H1 (cell line): ENCODE measurements around the gene EFR3B. TPM values are rescaled to one million over a fixed set of nuclear protein-coding genes. Genes with fewer than 3 reads are reported as not detected.

Experiments used
- CTCF ChIA-PET: fragments of 300-600 bp; sonication (Branson Sonifier 250); formaldehyde crosslinking; loops from one replicate; lab custom pipeline; 2021; ENCODE audit not compliant: partially characterized antibody; lab: Charles Lee
- POLR2A ChIA-PET: fragments of 300-600 bp; sonication (Branson Sonifier 250); formaldehyde crosslinking; loops from one replicate; lab custom pipeline; 2021; ENCODE audit warnings: inconsistent platforms; ENCODE audit not compliant: partially characterized antibody; lab: Charles Lee
- DNase-seq, 2 experiments: peaks; one replicate each; pipeline versions ENCODE4 v3.0.0 to v3.0.0-alpha.2; 2010 to 2022; ENCODE audit warnings: low spot score in 2 of 2, low read depth in 1 of 2, mixed read lengths in 1 of 2
- FAIRE-seq: peaks from 2 replicates; lab custom pipeline; 2011; peaks lifted over from hg19 to GRCh38; lab: Jason Lieb, UNC
- H2AFZ ChIP-seq: 2 replicates; pipeline ENCODE4 v1.8.1; 2012; ENCODE audit warnings: low read length, inconsistent platforms
- H2AK5ac ChIP-seq: 2 replicates; pipeline ENCODE4 v1.6.1; 2013; ENCODE audit warnings: low read depth, low read length
- H2BK120ac ChIP-seq: replicated peaks from 2 replicates; pipeline ENCODE3; 2013; ENCODE audit warnings: low read depth, low read length, inconsistent platforms
- H2BK12ac ChIP-seq: 2 replicates; pipeline ENCODE4 v1.6.1; 2013; ENCODE audit warnings: low read depth, low read length
- H2BK15ac ChIP-seq: 2 replicates; pipeline ENCODE4 v1.6.1; 2013; ENCODE audit warnings: low read length
- H2BK20ac ChIP-seq: 2 replicates; pipeline ENCODE4 v1.6.1; 2013; ENCODE audit warnings: low read length
- H2BK5ac ChIP-seq: 2 replicates; pipeline ENCODE4 v1.6.1; 2013; ENCODE audit warnings: low read depth, low read length
- H3K14ac ChIP-seq: 2 replicates; pipeline ENCODE4 v1.6.1; 2013; ENCODE audit warnings: inconsistent platforms; ENCODE audit not compliant: insufficient read length
- H3K18ac ChIP-seq: 2 replicates; pipeline ENCODE4 v1.6.1; 2013; ENCODE audit warnings: low read length; ENCODE audit errors: extremely low read depth
- H3K23ac ChIP-seq: 2 replicates; pipeline ENCODE4 v1.6.1; 2013; ENCODE audit warnings: inconsistent platforms; ENCODE audit not compliant: insufficient read length
- H3K23me2 ChIP-seq: 2 replicates; pipeline ENCODE4 v1.6.1; 2013; ENCODE audit warnings: low read depth, low read length
- H3K27ac ChIP-seq: 2 replicates; pipeline ENCODE4 v1.6.1; 2011; ENCODE audit warnings: low read depth, low read length, inconsistent platforms
- H3K27me3 ChIP-seq, 4 experiments: replicated peaks in 1 of 4; 1 replicate in 1 of 4; 2 replicates in 3 of 4; pipeline versions ENCODE4 v1.6.1 to v1.8.1; 2011 to 2013; ENCODE audit warnings: low read length in 3 of 4, mild to moderate bottlenecking in 3 of 4, inconsistent platforms in 2 of 4, mixed read lengths in 2 of 4, moderate library complexity in 1 of 4; ENCODE audit not compliant: control insufficient read depth in 3 of 4, insufficient read depth in 3 of 4; ENCODE audit errors: extremely low read depth in 1 of 4
- H3K36me3 ChIP-seq, 4 experiments: 2 replicates each; pipeline versions ENCODE4 v1.6.1 to v1.8.1; 2011 to 2013; ENCODE audit warnings: mild to moderate bottlenecking in 4 of 4, low read length in 3 of 4, moderate library complexity in 2 of 4, control low read depth in 1 of 4, inconsistent platforms in 1 of 4; ENCODE audit not compliant: insufficient read depth in 4 of 4, control insufficient read depth in 2 of 4
- H3K4ac ChIP-seq: replicated peaks from 2 replicates; pipeline ENCODE3; 2013; ENCODE audit warnings: low read length, low read depth, mixed read lengths, inconsistent platforms; ENCODE audit not compliant: insufficient read length
- H3K4me1 ChIP-seq, 4 experiments: replicated peaks in 1 of 4; 1 replicate in 1 of 4; 2 replicates in 3 of 4; pipeline versions ENCODE4 v1.6.1 to v1.8.1; 2011 to 2013; ENCODE audit warnings: low read length in 3 of 4, inconsistent platforms in 2 of 4, mixed read lengths in 1 of 4; ENCODE audit not compliant: insufficient read depth in 4 of 4, control insufficient read depth in 3 of 4
- H3K4me2 ChIP-seq, 2 experiments: 2 replicates each; pipeline versions ENCODE4 v1.6.1 to v1.8.1; 2011 to 2013; ENCODE audit warnings: low read depth in 2 of 2, low read length in 2 of 2, control low read depth in 1 of 2, inconsistent platforms in 1 of 2, mild to moderate bottlenecking in 1 of 2; ENCODE audit not compliant: insufficient read depth in 1 of 2
- H3K4me3 ChIP-seq, 4 experiments: fragments of 200-600, 300-600 bp in 1 of 4; sonication (generic), shearing (Covaris generic), sonication (Bioruptor Twin) in 1 of 4; 2 replicates each; pipeline versions ENCODE4 v1.5.1 to v1.8.1; 2011 to 2016; ENCODE audit warnings: low read length in 4 of 4, low read depth in 3 of 4, control low read depth in 2 of 4, inconsistent platforms in 2 of 4, mild to moderate bottlenecking in 2 of 4, mixed read lengths in 1 of 4, moderate library complexity in 1 of 4; ENCODE audit not compliant: insufficient read depth in 2 of 4; ENCODE audit errors: extremely low read depth in 1 of 4
- H3K56ac ChIP-seq: replicated peaks from 2 replicates; pipeline ENCODE3; 2013; ENCODE audit warnings: low read depth, mild to moderate bottlenecking, mixed read lengths, low read length, inconsistent platforms; ENCODE audit not compliant: insufficient read length
- H3K79me1 ChIP-seq: 2 replicates; pipeline ENCODE4 v1.6.1; 2013; ENCODE audit warnings: low read depth, low read length, control low read depth
- H3K79me2 ChIP-seq, 2 experiments: 2 replicates each; pipeline versions ENCODE4 v1.6.1 to v1.8.1; 2012 to 2013; ENCODE audit warnings: low read length in 2 of 2, mild to moderate bottlenecking in 2 of 2, inconsistent platforms in 1 of 2; ENCODE audit not compliant: insufficient read depth in 2 of 2, control insufficient read depth in 1 of 2
- H3K9ac ChIP-seq, 4 experiments: replicated peaks in 1 of 4; 1 replicate in 1 of 4; 2 replicates in 3 of 4; pipeline versions ENCODE4 v1.6.1 to v1.8.1; 2011 to 2013; ENCODE audit warnings: low read depth in 3 of 4, low read length in 3 of 4, control low read depth in 2 of 4, mild to moderate bottlenecking in 2 of 4, moderate library complexity in 2 of 4, inconsistent platforms in 1 of 4; ENCODE audit errors: extremely low read depth in 1 of 4
- H3K9me3 ChIP-seq, 2 experiments: 2 replicates each; pipeline versions ENCODE4 v1.6.1 to v1.8.1; 2012 to 2013; ENCODE audit warnings: mild to moderate bottlenecking in 2 of 2, moderate library complexity in 2 of 2, control low read depth in 1 of 2, inconsistent platforms in 1 of 2, low read depth in 1 of 2, low read length in 1 of 2, mixed read lengths in 1 of 2; ENCODE audit not compliant: insufficient read depth in 2 of 2
- H4K20me1 ChIP-seq, 2 experiments: replicated peaks in 1 of 2; 2 replicates each; pipeline versions ENCODE3 to v1.8.1; 2011 to 2013; ENCODE audit warnings: inconsistent platforms in 2 of 2, low read length in 2 of 2, mild to moderate bottlenecking in 1 of 2; ENCODE audit not compliant: insufficient read depth in 2 of 2, control insufficient read depth in 1 of 2
- H4K5ac ChIP-seq: 2 replicates; pipeline ENCODE4 v1.6.1; 2013; ENCODE audit warnings: low read length, low read depth, mixed read lengths, inconsistent platforms; ENCODE audit not compliant: insufficient read length
- H4K8ac ChIP-seq: 2 replicates; pipeline ENCODE4 v1.8.0; 2013; ENCODE audit warnings: mild to moderate bottlenecking, moderate library complexity, low read length, inconsistent platforms; ENCODE audit not compliant: insufficient read depth; ENCODE audit errors: extremely low read depth
- H4K91ac ChIP-seq: replicated peaks from 2 replicates; pipeline ENCODE3; 2013; ENCODE audit warnings: low read length, mixed read lengths, inconsistent platforms; ENCODE audit not compliant: insufficient read length
- CREB1 ChIP-seq: IDR thresholded peaks from 2 replicates; pipeline ENCODE4 v1.6.1; 2012; ENCODE audit warnings: inconsistent platforms
- RNF2 ChIP-seq: fragments of 200-900, 300-1000 bp; sonication (generic); IDR thresholded peaks from 2 replicates; pipeline ENCODE4 v1.7.1; 2016; ENCODE audit warnings: borderline replicate concordance, low read depth, mild to moderate bottlenecking, antibody characterized with exemption, low read length; ENCODE audit not compliant: poor library complexity, severe bottlenecking; ENCODE audit errors: missing control alignments
- SRF ChIP-seq: IDR thresholded peaks from 2 replicates; pipeline ENCODE4 v1.6.1; 2011; ENCODE audit warnings: mild to moderate bottlenecking, low read depth, low read length, moderate library complexity
- TEAD4 ChIP-seq: IDR thresholded peaks from 2 replicates; pipeline ENCODE4 v1.6.1; 2012; ENCODE audit warnings: low read depth, low read length, inconsistent platforms, mixed read lengths
- WGBS, 2 experiments: shearing (Covaris generic) in 1 of 2; methylation state at CpG; one replicate each; pipeline versions ENCODE4 v1.1.6 to v1.1.7; 2013 to 2015; ENCODE audit warnings: low lambda C conversion rate in 2 of 2, mixed read lengths in 2 of 2, inconsistent platforms in 1 of 2, low coverage in 1 of 2, missing lambda C conversion rate in 1 of 2; ENCODE audit not compliant: insufficient replicate concordance in 2 of 2, insufficient coverage in 1 of 2, insufficient read length in 1 of 2; ENCODE audit errors: extremely low coverage in 1 of 2, missing lambda C conversion rate in 1 of 2; 5-methylcytosine and 5-hydroxymethylcytosine counted together
- polyA plus RNA-seq, 7 experiments: library from polyadenylated mRNA; depleted of rRNA in 3 of 7; stranded (reverse) in 5 of 7; unstranded in 2 of 7; fragments of >200 nt in 5 of 7; fragments of 200-250 nt in 2 of 7; gene quantifications; 1 replicate in 5 of 7; 2 replicates in 1 of 7; 4 replicates in 1 of 7; pipeline versions ENCODE4 v1.2.1 to v1.2.3, GENCODE V29; 2011 to 2013; ENCODE audit warnings: missing spikeins in 2 of 7, mixed read lengths in 2 of 7
- total RNA-seq: library from RNA; stranded (reverse); fragmentation: NEBNext Ultra II Directional; extraction: Animal tissue kit (Norgen Biotek cat#: 25700); gene quantifications from 2 replicates; pipeline ENCODE4 v1.2.1, GENCODE V29; 2021

The EFR3B gene
- total and polyA plus RNA-seq, 2 of the 8 experiments (the other 6 are each of a cell fraction or from before 2014, with no cell fraction given): 3.4 to 9.6 TPM

GRCh38 chr2:25073025-25073424 is 31.1 kb downstream of the EFR3B start:
- no peaks in the 10 kb centered on the region for H3K23me2 ChIP-seq
- H2BK120ac ChIP-seq: no peak overlapping the region
- TF ChIP-seq TEAD4 (no peak), SRF (no peak), RNF2 (no peak), CREB1 (no peak)
- H2AFZ ChIP-seq: no peak overlapping the region
- no peak overlapping the region for H3K23ac ChIP-seq
- H3K9me3 ChIP-seq: no peaks in the 10 kb centered on the region
- H3K56ac ChIP-seq: no peak overlapping the region
- H3K14ac ChIP-seq: no peak overlapping the region
- no peaks in the 10 kb centered on the region for H3K79me1 ChIP-seq
- no peak overlapping the region for H3K4me2 ChIP-seq
- H2BK12ac ChIP-seq: no peak overlapping the region
- DNase-seq (no peak), FAIRE-seq (no peak)
- no peak overlapping the region for H2BK5ac ChIP-seq
- CTCF ChIA-PET: interaction anchor here (1.0 to 1.9 kb wide), 7 partner anchors 9 to 123 kb away, joined by 3 to 10 read pairs (median 4); partner anchors contain the start of gene EFR3B
- no peaks in the 10 kb centered on the region for H4K20me1 ChIP-seq
- H2BK15ac ChIP-seq: no peak overlapping the region
- no peak overlapping the region for H3K4ac ChIP-seq
- no peak overlapping the region for H2BK20ac ChIP-seq
- no peak overlapping the region for H3K4me3 ChIP-seq
- POLR2A ChIA-PET: interaction anchor here (0.9 to 1.1 kb wide), 3 partner anchors 8 to 56 kb away, joined by 3 to 4 read pairs (median 4); no protein-coding TSS in a partner anchor
- no peaks in the 10 kb centered on the region for H3K79me2 ChIP-seq
- WGBS, 2 experiments: 92% methylated on average over 5 of the region's 5 CpGs; no CpG with 5 or more reads in 1 of the 2 experiments
- no peak overlapping the region for H4K8ac ChIP-seq
- no peaks in the 10 kb centered on the region for H3K27me3 ChIP-seq
- H4K91ac ChIP-seq: no peak overlapping the region
- no peak overlapping the region for H2AK5ac ChIP-seq
- H3K27ac ChIP-seq: no peak overlapping the region
- H3K4me1 ChIP-seq: no peaks in the 10 kb centered on the region
- H3K18ac ChIP-seq: no peak overlapping the region
- no peak overlapping the region for H4K5ac ChIP-seq
- H3K36me3 ChIP-seq: no peaks in the 10 kb centered on the region
- no peak overlapping the region for H3K9ac ChIP-seq
